Progenitor cell of endocrine pancreas (in vitro differentiated cells): Measurements from ENCODE around the gene SPTBN4. TPM values are rescaled to one million over a fixed set of nuclear protein-coding genes. Genes with fewer than 3 reads are reported as not detected.
"Not testable (repeated sequence)": the region's sequence is repeated elsewhere in the genome, so short reads cannot be mapped to it uniquely, and the experiment has no call there.

Experiments
- DNase-seq: peaks from one replicate; pipeline ENCODE4 v3.0.0; 2021; ENCODE audit warnings: low spot score; ENCODE audit not compliant: unreplicated experiment
- H3K27ac Mint-ChIP-seq: 2 replicates; pipeline ENCODE4 v1.8.0; 2021; ENCODE audit warnings: mild to moderate bottlenecking, moderate library complexity, mixed read lengths
- H3K27me3 Mint-ChIP-seq: 2 replicates; pipeline ENCODE4 v1.8.0; 2021; ENCODE audit warnings: mixed read lengths
- H3K36me3 Mint-ChIP-seq: 2 replicates; pipeline ENCODE4 v1.8.0; 2022; ENCODE audit warnings: mixed read lengths; ENCODE audit not compliant: insufficient read depth
- H3K4me1 Mint-ChIP-seq: 2 replicates; pipeline ENCODE4 v1.8.0; 2021; ENCODE audit warnings: low read depth, mixed read lengths
- H3K4me3 Mint-ChIP-seq: 2 replicates; pipeline ENCODE4 v1.8.0; 2021; ENCODE audit warnings: low read depth, mild to moderate bottlenecking, moderate library complexity, mixed read lengths
- H3K9me3 Mint-ChIP-seq: 2 replicates; pipeline ENCODE4 v1.8.0; 2021; ENCODE audit warnings: low read depth, mixed read lengths
- CTCF ChIP-seq: fragments of 200-600 bp; sonication (generic); IDR thresholded peaks from one replicate; pipeline ENCODE4 v1.5.0; 2021; ENCODE audit warnings: antibody characterized with exemption, mild to moderate bottlenecking; ENCODE audit not compliant: unreplicated experiment
- total RNA-seq: library from RNA; stranded (reverse); gene quantifications from 2 replicates; pipeline ENCODE4 v1.2.1, GENCODE V29; 2021

SPTBN4 gene
- total RNA-seq, 1 donor from 2014 or later = 3.1 TPM

- Mint-ChIP-seq H3K4me1 (no peaks in the 10 kb centered on the region), H3K4me3 (no peak overlapping the region), H3K27ac (no peak overlapping the region), H3K27me3 (peaks cover 31% of the 10 kb centered on the region), H3K36me3 (no peaks in the 10 kb centered on the region), H3K9me3 (no peaks in the 10 kb centered on the region)
- no peak for DNase-seq
- TF ChIP-seq CTCF = no peak
Observed at GRCh38 chr19:40499320-40499719, 32.5 kb downstream of the SPTBN4 start.

- not testable (repeated sequence) for H3K4me3 Mint-ChIP-seq, H3K36me3 Mint-ChIP-seq, H3K9me3 Mint-ChIP-seq, DNase-seq, H3K27ac Mint-ChIP-seq, H3K4me1 Mint-ChIP-seq
- H3K27me3 Mint-ChIP-seq = peaks cover 34% of the 10 kb centered on the region
Observed at GRCh38 chr19:40500678-40501530, 34.1 kb downstream of the SPTBN4 start.

GRCh38 chr19:40501599-40501998 is 34.8 kb downstream of the SPTBN4 start:
- H3K36me3 Mint-ChIP-seq = no peaks in the 10 kb centered on the region
- DNase-seq = no peak
- peaks cover 40% of the 10 kb centered on the region for H3K27me3 Mint-ChIP-seq
- H3K4me3 Mint-ChIP-seq = no peak overlapping the region
- H3K4me1 Mint-ChIP-seq = no peaks in the 10 kb centered on the region
- TF ChIP-seq CTCF = no peak
- H3K9me3 Mint-ChIP-seq = no peaks in the 10 kb centered on the region
- H3K27ac Mint-ChIP-seq = no peak overlapping the region

- no peak overlapping the region for H3K4me3 Mint-ChIP-seq
- no peak for DNase-seq
- TF ChIP-seq CTCF = no peak
- no peaks in the 10 kb centered on the region for H3K36me3 Mint-ChIP-seq
- peaks cover 40% of the 10 kb centered on the region for H3K27me3 Mint-ChIP-seq
- H3K9me3 Mint-ChIP-seq = no peaks in the 10 kb centered on the region
- no peaks in the 10 kb centered on the region for H3K4me1 Mint-ChIP-seq
- no peak overlapping the region for H3K27ac Mint-ChIP-seq
Observed at GRCh38 chr19:40502081-40502480, 35.3 kb downstream of the SPTBN4 start.

GRCh38 chr19:40502647-40503319 is 36.0 kb downstream of the SPTBN4 start:
- H3K27ac Mint-ChIP-seq = no peak overlapping the region
- DNase-seq = no peak
- peaks cover 41% of the 10 kb centered on the region for H3K27me3 Mint-ChIP-seq
- no peaks in the 10 kb centered on the region for H3K36me3 Mint-ChIP-seq
- no peaks in the 10 kb centered on the region for H3K4me1 Mint-ChIP-seq
- H3K9me3 Mint-ChIP-seq = no peaks in the 10 kb centered on the region
- peak; percentile 33 for TF ChIP-seq CTCF
- no peak overlapping the region for H3K4me3 Mint-ChIP-seq
